A673 (cell line): ENCODE results near the gene LATS2.

Source experiments
- CTCF ChIP-seq: fragments of 300-800, 200-600 bp; sonication (generic); conservative IDR thresholded peaks from 2 replicates; pipeline ENCODE4 v1.5.1; 2017; ENCODE audit warnings: low read depth, mild to moderate bottlenecking, antibody characterized with exemption, low read length, moderate library complexity, mixed read lengths
- EZH2 ChIP-seq: fragments of 200-600 bp; sonication (generic); IDR thresholded peaks from 2 replicates; pipeline ENCODE4 v1.6.1; 2017; ENCODE audit warnings: borderline replicate concordance, low read depth, mild to moderate bottlenecking, mixed read lengths, antibody characterized with exemption, low read length; ENCODE audit not compliant: poor library complexity, severe bottlenecking

DNA sequence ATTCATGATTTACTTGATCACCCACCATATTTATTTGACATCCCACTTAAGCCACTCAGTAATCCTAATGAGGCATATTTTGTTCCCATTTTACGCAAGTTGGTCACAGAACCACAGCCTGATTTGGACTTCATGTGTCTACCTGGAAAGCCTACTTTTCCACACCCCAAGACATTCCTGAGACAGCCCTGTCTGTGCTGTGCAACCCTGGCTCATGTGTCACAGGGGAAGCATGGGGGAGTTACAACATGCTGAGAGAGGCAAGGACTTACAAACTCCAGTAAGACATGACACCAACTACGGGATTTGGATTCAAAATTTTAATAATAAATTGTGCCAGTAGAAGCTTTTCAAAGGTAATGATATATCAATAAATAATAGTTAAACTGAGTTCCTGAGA lies 88.7 kb downstream of the LATS2 start:
- TF ChIP-seq EZH2 (no peak), CTCF (no peak)
